HG03439 (cell line): ENCODE measurements around the gene ECI1.
"Not testable (repeated sequence)": the region's sequence is repeated elsewhere in the genome, so short reads cannot be mapped to it uniquely, and the experiment has no call there.

Source experiments
- ATAC-seq: cut with Tn5 transposase; IDR thresholded peaks from one replicate; pipeline ENCODE4 v1.9.1; 2021; ENCODE audit warnings: mild to moderate bottlenecking, moderate library complexity; ENCODE audit not compliant: unreplicated experiment

ECI1 gene

DNA sequence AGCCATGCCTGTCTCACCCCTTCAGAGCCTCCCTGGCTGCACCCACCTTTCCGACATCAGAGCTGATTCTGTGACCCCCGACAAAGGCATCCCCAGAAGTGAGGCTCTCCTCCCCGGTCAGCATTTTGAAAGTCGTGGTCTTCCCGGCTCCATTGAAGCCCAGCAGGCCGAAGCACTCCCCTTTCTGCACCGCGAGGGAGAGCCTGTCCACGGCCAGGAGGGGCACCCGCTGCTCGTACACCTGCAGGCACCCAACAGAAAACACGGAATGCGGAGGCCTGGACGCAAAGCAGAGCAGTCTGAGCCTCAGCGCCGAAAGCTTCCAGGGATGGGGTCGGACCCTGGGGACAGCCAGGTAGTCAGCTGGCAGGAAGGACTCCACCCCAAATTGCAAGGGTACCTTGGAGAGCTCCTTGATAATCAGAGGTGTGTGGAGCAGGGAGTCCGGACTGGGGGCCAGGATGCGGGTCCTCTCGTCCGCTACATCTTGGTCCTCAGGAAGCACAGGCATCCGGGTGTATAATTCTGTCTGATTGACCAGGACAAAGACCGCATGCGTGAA is 29.7 kb upstream of the ECI1 start:
- ATAC-seq = no peak

DNA sequence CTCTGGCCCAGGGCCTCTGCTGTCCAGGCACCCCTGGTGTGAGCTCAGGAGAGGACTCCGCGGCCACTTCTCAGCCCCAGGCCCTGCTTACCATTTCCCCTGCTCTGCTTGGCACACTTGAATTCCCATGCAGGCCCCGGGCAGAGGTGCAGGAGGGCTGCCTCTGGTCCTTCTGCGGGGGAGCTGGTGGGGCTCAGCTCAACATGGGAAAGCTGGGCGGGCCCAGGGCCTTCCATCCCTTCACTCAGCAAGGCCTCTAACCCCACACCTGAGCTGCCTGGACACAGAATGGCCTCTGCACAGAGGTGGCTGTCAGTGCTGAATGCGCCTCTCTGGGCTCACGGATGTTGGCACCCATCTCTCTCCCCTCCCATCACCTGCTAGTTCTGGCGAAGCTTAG is 29.1 kb upstream of the ECI1 start:
- no peak for ATAC-seq

DNA sequence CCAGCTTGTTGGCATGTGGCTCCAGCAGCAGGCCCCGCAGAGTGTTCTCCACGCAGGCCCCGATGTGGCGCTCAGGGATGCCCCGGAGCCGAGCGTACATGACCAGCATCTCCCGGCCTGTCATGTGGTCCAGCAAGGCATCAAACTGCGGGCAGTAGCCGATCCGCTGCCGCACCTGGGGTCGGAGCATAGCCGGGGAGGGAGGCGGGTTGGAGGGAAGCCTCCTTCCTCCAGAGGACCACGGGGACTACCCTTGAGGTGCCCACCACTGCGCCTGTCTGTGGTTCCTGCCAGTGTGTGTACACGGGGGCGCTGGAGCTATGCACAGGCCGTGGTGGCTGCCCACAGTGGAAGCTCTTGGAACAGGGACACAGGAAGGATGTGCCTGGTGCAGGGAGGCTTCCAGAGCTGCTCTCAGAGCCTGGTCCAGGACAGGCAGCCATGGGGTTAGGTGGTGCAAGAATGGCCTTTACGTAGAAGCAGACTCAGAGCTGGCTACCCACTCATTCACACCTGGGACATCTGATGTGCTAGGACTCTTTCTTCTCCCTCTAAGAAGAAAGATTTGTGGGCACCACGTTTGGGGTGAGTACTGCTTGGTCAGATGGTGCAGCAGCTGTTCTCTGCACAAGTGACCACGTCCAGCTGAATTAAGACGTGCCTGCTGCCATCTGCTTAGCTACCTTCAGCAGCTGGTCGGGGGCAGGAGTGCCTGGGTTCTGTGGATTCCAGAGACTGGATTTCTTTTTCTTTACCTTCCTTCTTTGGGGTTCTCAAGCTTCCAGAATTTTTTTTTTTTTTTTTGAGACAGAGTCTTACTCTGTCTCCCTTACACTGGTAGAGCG is 27.8 kb upstream of the ECI1 start:
- no peak for ATAC-seq

DNA sequence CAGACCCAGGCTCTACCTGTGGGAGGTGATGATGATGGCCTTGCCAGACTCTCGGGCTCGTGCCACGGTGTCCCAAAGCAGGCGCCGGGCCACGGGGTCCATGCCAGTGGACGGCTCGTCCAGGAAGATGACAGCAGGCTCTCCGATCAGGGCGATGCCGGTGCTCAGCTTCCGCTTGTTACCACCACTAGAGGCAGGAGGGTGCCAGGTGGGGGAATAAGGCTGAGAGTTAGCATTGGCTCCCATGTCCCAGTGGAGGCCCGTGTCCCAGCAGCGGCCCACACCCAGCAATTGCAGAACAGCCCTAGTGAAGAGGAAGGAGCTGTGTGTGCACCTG is 26.9 kb upstream of the ECI1 start:
- no peak for ATAC-seq

DNA sequence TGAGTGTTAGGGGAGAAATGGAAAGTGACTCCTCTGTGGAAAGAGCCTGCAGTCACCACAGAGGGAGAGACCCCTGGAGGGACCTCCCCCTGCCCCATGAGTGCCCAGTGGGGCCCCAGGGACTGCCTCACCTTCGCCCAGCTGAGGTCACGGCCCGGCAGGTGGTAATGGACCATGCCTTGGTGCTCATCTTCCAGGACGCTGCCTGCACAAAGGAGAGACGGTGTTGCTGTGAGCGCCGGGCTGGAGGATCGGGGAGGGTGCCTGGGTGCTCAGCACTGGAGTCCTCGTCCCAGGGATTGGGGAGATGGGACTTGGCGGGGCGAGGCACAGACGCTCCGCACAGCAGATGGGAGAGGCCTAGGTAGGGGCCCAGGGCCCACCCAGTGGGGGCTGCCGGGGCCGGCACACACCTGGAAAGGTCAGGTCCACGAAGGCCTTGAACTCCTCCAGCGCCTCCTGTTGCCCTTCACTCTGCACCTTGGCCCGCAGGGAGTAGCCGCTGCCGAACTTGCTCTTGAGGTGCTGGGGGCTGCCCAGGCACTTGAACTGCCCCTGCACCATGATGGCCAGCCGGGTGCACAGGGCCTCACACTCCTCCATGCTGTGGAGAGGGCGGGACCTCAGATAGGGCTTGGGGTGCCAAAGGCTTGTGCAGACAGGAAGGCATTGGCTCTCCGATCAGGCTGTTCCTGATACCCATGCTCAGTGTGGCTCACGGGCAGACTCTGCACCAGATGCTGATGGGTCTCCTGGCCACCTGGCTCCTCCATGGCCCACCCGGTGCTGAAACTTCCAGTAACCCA is 26.3 kb upstream of the ECI1 start:
- no peak for ATAC-seq

DNA sequence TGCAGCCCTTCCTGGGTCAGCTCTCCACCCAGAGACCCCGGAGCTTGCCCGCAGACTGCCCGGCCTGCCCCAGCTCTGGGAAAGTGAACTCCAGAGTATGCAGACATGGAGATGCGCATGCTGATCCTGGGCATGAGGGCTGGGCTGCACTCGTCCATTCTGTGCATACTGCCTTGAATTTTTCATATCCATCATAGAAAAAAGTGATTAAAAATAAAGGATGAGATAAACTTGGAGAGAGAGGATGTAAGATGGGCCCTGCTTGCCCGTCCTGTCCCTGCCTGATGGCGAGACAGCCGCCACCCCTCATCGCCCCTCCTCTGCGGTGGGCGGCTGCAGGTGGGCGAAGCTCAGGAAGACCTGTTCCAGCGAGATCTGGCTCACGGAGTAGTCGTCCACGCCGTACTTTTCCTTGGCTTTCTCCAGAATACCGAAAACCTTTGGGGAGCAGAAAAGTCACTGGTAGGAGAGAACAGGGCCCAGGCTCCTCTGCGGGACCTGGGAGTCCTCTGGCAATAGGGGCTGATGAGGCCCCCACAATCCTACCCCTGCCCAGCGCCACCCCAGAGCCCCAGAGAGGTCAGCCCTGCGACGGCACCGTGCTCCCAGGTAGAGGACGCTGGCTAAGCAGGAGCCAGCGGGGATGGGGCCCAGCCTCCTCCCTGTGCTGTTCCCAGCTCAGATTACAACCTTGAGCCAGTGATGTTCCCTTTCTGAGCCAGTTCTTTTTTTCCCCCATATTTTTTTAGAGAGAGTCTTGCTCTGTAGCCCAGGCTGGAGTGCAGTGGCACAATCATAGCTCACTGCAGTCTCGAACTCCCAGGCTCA is 25.2 kb upstream of the ECI1 start:
- ATAC-seq = no peak

DNA sequence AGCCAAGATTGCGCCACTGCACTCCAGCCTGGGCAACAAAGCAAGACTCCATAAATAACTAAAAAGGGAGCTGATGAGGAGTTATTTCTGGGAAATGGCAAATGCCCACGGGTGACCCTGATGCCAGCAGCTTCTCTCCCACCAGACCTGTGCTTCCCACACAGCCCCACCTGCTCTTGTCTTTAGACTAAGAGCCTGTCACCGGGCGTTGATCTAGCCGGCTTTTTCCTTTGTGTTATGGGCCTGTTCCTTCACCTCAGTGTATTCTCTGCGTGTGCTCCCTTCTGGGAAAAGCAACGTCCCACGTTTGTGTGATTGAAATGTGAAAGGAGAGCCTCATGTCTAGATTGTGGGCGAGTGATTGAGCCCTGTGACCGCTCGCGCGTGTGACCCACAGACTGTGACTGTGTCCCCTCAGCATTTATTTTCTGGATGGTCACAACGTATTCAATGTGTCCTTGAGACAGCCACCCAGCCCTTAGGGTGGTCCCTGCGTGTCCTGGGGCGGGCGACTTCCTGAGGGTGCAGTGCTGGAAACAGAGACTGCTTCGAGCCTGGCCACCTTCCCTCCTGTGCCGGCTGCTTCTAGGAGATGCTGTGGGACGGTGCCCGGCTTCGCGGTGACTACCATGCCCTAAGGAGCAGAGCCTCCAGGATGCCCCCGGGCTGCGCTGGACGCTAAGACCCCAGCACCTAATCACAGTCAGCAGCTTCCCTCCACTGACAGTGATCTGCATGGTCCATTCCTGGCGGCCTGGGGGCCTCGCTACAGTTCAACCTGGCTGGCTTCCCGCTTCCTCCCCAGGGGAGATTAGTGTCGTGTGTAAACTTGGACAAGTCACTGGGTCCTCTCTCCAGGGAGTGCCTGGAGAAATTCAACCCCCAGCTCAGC is 24.3 kb upstream of the ECI1 start:
- ATAC-seq = no peak

DNA sequence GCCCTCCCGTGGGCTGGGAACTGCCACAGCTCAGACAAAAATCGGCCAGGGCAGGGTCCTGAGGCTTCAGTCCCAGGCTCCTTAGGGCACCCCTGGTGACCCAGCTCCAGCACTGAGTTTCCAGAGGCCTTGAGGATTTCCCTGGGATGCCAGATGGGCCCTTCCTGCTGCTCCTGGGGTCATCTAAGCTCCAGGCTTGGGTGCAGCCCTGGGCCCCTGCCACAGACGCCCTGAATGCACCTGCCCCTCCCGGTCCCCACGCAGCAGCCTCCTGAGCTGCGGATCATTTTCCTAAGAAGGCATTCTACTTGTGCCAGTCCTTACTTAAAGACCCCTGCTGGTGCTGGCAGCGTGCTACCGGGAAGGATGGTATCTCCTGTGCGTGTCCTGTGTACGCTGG is 22.5 kb upstream of the ECI1 start:
- ATAC-seq = no peak

DNA sequence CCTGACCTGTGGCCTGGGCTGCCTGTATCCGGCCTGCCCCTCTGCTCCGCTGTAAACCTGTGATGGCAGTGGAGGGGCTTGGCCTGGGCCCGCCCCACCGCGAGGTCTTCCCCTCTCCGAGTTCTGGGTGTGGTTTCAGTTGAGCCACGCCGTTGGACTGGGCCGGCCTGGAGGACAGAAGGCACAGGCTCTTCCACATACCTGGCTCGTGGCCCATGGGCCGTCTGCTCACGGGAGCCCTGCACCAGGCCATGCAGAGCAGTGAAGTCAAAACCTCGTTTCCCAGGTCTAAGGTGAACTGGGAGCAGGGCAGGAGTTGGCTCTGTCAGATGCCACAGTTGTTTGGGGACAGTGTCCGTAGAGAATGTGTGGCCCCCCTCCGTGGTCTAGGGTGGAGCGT is 22.1 kb upstream of the ECI1 start:
- no peak for ATAC-seq

DNA sequence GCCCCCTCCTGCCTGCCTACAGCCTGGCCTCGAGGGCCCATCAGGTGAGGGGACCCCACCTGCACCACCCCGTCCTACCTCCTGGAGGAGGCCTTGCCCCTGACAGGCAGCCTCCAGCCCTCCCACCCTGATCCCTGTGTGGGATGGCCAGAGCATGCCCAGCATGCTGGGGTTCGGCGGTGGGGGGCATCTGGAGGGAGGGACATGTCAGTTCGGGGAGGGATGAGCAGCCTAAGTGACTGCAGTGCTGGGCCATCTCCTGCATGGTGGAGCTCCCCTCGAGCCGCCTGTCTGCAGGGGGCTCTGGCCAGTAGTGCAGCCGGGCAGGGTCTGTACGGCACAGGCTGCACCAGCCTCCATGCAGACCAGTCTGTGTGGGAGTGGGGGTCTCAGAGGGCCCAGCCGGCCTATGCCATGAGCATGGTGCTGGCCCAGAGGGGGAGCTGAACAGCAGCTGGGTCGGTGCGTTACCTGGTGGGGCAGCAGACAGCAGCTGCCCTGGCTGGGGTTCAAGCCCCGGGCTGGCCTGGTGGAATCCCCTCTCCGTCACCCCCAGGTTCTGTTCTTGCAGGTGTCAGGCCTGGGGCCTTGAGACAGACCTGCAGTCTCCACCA is 20.6 kb upstream of the ECI1 start:
- ATAC-seq = no peak

DNA sequence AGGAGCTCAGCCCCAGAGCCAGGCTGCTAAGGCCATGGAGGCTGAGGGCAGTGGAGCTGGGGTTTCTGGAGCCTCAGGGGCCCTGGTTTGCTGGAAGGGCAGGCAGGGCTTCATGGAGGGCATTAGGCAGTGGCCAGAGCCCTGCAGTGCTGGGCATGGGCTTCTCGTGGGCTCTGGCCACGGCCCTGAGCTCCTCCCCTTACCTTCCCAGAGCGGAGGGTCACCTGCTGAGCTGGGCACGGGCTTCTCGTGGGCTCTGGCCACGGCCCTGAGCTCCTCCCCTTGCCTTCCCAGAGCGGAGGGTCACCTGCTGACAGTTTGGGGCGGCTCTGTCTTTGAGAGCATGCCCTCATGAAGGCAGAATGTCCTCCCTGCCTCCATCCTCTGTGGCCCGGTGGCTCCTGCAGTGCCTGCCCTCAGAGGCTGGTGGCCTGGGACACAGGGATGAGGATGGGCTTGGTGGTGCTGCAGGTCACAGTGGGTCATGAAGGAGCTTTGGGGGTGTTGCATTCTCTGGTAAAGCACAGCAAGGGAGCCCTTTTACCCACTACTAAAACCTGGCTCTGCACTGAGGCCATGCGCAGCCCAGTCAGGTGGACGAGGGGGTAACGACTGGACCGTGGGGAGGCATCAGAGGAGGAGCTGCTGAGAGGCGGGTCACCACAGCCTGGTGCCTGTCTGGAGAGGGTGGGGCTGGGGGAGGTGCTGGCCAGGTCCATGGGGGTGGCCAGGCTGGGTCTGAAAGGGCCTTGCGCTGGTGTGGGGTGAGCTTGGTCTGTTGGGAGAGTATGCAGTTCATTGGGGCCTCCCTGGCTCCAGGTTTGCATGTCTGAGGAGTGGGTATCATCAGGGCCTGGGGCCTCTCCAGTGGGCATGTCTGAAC is 19.4 kb upstream of the ECI1 start:
- ATAC-seq = no peak

DNA sequence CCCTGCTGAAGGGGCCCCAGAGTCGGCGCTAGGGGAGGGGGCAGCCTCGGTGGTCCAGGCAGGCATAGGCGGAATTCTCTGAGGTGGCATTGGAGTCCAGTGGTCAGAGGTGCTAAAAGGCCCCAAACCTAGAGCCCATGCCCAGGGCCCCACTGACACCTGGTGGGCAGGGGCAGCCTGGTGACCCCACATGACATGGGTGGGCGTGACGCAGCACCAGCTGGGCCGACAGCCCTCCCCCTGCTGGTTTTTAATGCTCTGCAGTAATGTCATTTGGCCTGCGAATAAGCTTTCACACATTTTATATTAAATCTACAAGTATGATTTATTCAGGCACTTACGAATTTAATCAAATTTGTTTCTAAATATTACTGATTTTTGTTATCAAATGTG is 18.7 kb upstream of the ECI1 start:
- no peak for ATAC-seq

DNA sequence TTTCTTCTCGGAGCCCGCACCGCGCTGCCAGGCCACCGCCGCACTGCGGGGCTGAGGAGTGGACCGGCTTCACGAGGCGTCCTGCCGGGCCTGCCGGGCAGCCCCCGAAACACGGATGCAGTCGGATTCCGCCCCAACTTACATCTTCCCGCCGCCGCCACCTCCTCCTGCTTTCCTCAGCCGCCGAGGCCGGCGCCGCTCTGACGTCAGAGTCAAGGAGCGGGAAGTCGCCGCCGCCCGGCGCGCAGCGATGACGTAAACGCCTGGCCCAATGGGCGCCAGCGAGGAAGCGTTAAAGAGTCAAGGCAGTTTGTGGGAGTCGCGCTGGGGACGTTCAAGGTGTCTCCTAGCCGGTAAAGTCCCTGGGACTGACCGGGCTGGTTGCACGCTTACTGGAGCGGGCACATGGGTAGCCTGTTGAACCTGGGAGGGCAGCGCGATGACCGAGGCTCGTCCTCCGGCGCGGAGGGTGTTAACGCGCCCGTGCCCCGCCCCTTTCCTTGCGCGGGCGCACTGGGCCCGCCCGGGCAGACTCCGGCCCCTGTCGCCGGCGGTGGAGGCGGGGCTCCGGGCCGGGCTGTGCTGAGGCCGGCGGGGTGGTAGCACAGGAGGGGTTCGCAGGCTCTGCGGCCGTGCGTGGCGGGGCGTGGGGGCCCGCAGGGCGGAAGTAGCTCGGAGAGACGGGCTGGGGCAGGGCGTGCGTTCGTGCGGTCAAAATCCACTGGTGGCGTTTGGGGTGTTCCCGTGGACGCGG is 16.7 kb upstream of the ECI1 start, which contains the start of gene RNPS1:
Gene RNPS1, minus strand, starts transcription at position 214 of the 754 bp plus-strand sequence. CDS start 3,483 bp downstream, outside the sequence.
- ATAC-seq = peak; percentile 74

DNA sequence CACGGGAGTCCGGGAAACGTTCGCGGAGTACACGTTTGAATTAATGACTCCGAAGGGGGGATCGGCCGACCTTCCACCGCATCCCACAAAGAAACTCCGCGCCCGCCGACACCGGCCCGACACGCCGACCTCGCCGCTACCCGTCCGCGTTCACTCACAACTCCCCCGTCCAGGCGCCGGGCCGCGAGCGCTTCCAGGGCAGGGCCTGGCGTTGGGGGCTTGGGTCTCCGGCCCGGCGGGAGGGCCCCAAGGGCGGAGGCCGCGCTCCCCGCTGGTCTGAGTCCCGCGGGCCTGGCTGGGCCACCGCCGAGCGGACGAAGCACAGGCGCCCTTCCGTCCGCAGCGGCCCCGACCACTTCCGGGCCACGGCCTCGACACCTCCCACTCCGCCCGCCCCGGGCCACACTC is 16.1 kb upstream of the ECI1 start:
- ATAC-seq = peak; percentile 51

DNA sequence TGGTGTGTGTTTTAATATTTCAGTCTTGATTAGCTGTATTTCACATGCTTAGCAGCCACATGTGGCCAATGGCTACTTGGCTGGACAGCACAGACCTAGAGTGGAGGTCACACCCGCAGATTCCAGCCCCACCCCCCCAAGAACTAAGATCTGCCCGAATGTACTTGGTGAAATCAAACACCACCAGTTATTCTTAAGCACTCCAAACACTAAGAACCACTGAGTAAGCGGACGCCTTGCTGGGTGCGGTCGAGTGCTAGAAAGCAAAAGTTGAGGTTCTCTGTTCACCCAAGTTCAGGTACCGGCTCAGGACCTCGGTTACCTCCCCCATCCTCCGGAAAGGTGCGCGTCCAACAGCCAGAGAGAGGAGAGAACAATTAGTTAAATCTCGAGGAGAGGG is 15.5 kb upstream of the ECI1 start:
- not testable (repeated sequence) for ATAC-seq

DNA sequence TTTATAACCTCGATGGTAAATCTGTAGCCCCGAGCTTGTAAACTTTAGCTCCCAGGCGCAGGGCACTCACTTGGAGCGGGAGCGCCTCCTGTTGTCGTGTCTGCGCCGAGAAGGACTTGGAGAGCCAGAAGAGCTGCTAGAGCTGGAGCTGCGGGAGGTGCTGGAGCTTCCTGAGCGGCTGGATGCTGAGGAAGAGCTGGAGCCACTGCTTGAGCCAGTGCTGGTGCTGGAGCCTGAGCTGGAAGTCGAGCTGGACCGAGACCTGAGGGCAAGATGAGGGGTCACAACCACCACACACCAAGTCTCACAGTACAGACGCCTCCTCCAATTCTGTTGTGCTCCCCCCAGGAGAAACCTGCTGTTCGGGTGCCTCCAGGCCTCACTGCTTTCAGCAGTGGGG is 11.6 kb upstream of the ECI1 start:
- not testable (repeated sequence) for ATAC-seq

DNA sequence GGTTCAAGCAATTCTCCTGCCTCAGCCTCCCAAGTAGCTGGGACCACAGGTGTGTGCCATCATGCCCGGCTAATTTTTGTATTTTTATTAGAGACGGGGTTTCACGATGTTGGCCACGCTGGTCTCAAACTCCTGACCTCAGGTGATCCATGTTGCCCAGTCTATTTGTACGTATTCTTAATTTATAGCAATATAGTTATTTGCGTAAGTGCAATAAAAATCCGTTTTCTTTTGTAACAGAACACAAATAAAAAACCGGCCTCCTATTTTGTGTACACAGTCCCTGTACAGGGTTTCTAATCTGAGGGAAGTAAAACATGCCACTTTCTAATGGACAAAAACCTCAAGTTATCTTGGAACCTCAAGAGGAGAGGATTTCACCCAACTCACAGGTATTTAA is 8.9 kb upstream of the ECI1 start:
- no peak for ATAC-seq

DNA sequence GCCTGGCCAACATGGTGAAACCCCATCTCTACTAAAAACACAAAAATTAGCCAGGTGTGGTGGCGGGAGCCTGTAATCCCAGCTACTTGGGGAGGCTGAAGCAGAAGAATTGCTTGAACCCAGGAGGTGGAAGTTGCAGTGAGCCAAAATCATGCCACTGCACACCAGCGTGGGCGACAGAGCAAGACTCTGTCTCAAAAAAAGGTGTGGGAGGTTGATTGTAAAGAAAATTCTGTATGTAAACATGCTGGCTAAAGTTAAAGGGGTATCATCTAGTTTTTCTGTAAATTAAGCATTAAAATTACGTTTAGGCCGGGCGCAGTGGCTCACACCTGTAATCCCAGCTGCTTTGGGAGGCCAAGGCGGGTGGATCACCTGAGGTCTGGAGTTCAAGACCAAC is 7.1 kb upstream of the ECI1 start:
- not testable (repeated sequence) for ATAC-seq
